SK-N-MC (cell line): ENCODE results near the gene KLRC2.

Source experiments
- EZH2 ChIP-seq: fragments of 200-600 bp; sonication (generic); IDR thresholded peaks from one replicate; pipeline ENCODE4 v1.6.1; 2017; ENCODE audit warnings: antibody characterized with exemption
- POLR2AphosphoS5 ChIP-seq: IDR thresholded peaks from 2 replicates; pipeline ENCODE4 v1.6.1; 2012; ENCODE audit warnings: mild to moderate bottlenecking, low read depth, low read length, borderline replicate concordance

DNA sequence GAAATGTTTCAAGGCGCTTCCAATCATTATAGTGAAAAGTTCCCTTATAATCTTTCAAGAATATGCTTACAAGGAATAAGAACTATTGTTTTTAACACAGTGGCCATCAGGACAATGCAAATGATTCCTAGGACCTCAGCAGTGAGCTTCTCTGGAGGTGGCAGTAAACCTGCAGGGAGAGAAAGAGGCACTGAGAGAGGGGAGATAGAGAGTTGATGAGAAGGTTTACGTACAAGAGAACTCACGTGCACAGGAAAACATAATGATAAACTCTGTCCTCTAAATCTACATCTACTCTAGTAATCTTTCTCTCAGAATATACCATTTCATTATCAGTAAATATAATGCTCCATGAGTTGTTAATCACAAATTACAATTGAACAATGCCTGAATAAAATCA, 27.0 kb downstream of the KLRC2 start:
- TF ChIP-seq EZH2 (no peak), POLR2AphosphoS5 (no peak)
